GM18867 (cell line): ENCODE measurements around the gene PGBD5.

ENCODE experiments used
- ATAC-seq: cut with Tn5 transposase; IDR thresholded peaks from one replicate; pipeline ENCODE4 v1.9.1; 2021; ENCODE audit warnings: mild to moderate bottlenecking, moderate library complexity; ENCODE audit not compliant: unreplicated experiment

PGBD5 gene

GRCh38 chr1:230283678-230284077 lies 142.5 kb downstream of the PGBD5 start:
- no peak for ATAC-seq

DNA sequence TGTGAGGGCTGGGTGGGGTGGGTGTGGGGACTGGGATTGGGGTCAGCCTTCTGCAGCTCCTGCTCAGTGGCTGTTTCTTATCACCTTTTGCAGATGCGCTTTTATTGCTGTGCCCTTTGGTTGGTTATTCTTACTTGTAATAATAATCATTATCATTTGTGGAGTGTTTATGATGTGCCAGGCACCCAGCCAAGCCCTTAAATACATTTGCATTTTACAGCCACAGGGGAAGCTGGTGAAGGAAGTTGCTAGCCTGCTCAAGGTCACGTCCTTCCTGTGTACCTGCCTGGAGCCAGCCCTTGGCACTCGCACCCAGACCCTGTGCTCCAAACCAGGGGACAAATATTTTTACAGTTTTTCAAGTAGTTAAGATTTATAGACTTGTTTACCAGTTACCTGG lies 144.0 kb downstream of the PGBD5 start:
- ATAC-seq, result no peak

DNA sequence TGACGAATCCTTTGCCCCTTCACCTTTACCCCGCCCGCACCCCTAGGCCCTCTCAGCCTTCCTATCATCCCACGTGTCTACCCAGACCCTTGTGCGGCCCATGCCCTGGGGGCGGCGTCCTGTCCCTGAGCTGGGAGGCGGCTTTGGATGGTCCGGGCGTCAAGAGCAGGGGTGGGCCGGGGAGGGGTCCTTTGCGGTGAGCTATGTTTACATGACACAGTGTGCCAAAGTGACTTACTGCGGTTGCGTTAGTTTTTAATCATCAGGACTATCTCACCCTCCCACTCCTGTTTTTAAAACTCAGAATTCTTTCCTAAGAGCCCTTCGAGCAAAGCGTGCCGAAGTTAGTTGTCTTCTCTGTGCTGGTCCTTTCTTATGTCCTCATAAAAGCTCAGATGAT lies 144.6 kb downstream of the PGBD5 start:
- ATAC-seq, result no peak

- ATAC-seq, result no peak
Measured at GRCh38 chr1:230280906-230281413, 145.2 kb downstream of the PGBD5 start.

GRCh38 chr1:230280054-230280795 lies 145.9 kb downstream of the PGBD5 start:
- no peak for ATAC-seq

GRCh38 chr1:230279583-230279945 lies 146.6 kb downstream of the PGBD5 start:
- no peak for ATAC-seq

GRCh38 chr1:230278871-230279582 lies 147.1 kb downstream of the PGBD5 start:
- no peak for ATAC-seq

GRCh38 chr1:230278376-230278775 lies 147.8 kb downstream of the PGBD5 start:
- no peak for ATAC-seq

DNA sequence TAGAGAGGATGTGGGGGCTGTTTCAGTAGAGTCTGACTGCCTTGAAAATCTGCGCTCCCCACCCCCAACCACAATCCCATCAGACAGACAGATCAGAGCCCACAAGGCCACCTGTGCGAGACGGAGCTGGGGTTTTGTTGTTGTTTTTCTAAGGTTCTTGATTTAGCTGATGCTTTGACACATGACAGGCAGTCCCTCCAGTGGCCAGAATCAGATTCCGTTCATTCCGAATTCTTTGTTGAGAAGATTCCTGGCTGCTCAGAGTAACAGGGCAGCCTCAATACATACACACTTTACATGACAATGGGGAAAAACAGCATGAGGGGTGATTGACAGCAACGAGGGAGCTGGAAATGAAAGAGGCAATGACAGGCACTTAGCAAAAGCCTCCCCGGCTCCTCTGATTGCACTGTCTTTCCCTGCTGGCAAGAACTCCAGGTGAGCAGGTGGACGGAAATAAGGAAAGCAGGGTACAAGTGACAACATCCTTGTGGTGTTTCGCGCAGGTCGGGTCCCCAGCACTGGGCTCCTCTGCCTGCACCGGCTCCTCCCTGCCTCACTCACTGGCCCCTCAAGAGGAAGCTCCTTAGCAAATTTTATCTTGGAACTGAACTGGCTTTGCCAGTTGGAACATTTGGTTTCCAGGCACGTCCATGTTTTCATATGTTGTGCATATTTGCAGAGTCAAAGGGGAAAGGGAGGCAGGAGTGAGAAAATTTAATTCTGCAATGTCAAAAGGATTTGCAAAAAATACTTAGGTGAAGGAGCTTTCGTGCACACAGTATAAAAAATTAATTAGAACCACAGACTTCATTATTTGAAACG lies 148.7 kb downstream of the PGBD5 start:
- ATAC-seq, result no peak

GRCh38 chr1:230276401-230276800 lies 149.7 kb downstream of the PGBD5 start:
- ATAC-seq, result no peak

DNA sequence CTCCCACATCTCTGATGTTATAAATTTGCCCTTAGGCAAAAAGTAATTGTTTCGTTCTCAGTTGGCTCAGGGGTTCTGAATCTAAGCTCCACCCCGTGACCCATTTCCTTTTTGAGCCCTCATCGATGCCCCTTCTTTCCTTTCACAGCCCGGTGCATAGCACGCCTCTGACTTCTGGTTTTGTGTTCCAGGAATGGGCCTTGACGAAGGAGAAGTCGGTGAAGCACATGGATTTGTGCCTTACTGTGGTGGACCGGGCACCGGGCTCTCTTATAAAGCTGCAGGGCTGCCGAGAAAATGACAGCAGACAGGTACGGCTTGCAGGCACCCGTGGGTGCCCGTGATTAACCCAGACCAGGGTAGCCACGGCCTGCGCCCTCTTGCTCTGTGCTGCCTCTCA lies 151.9 kb downstream of the PGBD5 start:
- no peak for ATAC-seq

GRCh38 chr1:230273141-230273710 lies 152.9 kb downstream of the PGBD5 start:
- ATAC-seq, result no peak

DNA sequence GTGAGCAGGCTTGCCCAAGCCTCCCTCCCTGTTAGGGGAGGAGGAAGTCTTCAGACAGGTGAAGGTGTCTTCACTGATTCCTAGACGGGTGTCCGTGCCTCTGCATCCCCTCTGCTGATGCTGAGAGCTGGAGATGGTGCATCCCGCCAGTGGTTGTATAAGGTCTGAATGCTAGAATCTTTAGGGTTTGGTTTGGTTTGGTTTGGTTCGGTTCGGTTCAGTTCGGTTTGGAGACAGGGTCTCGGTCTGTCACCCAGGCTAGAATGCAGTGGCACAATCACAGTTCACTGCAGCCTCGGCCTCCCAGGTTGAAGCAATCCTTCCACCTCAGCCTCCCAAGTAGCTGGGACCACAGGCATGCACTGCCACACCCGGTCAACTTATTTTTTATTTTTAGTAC lies 153.6 kb downstream of the PGBD5 start:
- ATAC-seq, result no peak

GRCh38 chr1:230271300-230272035 lies 154.7 kb downstream of the PGBD5 start:
- ATAC-seq, result no peak

DNA sequence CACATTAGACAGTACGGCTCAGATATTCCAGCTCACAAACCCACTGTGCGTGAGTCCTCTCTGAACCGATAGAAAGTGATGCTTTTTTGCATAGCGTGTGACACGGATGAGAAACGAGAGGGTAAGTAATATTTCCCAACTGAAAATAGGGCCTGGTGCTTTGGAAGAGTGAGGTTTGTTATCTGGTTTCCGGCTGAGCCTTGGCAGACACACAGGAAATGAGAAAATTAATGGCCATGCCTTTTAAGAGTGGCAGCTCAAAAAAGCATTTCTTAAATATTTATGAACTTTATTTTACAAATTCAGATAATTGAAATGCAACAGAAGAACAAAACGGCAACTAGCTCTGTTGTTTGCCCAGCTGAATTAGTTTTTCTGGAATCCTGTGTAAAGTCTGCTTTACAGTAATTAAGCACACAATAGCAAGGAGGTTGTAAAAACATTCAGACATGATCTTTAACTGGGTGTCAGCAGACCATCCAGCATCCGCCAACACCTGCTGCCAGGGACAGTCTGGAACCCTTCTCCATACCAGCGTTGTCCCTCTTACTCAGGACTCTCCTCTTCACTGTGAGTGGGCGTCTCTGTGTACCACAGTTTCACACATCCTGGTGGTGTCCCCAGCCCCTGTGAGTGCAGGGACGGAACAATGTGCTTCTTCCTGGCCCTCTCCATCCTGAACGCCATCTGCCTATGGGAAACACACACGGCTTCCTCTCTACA lies 155.4 kb downstream of the PGBD5 start:
- ATAC-seq, result no peak

- no peak for ATAC-seq
Measured at GRCh38 chr1:230270185-230270558, 156.0 kb downstream of the PGBD5 start.

DNA sequence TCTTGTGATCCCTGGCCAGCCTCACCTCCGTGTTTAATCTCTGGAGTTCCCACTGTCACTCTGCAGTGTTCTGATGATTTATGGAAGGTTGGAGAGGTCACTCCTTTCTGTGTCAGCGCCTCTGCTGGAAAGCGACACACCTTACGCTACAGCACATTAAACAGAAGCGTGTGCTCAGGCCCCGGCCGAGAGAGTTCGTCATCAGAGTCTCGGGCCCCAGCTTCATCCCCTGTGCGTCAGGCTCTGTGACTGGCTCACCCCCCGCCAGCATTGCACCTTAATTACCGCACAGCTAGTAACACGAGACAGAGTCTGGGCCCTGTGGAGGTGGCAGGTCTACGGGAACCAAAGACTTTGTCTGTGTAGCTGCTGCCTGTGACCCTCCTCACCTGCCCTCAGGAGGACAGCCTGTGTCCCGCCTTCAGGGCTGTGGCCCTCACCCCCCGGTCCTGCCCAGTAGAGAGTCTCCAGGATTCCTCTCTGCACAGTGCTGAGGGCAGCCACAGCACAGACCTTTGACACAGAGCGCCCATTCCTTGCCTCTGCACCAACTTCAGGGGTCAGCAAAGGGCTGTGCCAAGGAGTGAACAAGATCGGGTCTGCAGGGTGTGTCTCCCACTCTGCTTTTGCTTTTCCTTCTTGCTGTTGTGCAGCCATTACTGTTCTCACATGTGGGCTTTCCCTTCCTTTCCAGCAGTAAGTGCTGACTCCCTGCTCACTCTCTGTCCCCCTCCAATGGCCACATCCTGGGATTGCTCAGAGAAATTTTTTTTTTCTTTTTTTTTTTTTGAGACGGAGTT lies 157.6 kb downstream of the PGBD5 start:
- ATAC-seq, result no peak

DNA sequence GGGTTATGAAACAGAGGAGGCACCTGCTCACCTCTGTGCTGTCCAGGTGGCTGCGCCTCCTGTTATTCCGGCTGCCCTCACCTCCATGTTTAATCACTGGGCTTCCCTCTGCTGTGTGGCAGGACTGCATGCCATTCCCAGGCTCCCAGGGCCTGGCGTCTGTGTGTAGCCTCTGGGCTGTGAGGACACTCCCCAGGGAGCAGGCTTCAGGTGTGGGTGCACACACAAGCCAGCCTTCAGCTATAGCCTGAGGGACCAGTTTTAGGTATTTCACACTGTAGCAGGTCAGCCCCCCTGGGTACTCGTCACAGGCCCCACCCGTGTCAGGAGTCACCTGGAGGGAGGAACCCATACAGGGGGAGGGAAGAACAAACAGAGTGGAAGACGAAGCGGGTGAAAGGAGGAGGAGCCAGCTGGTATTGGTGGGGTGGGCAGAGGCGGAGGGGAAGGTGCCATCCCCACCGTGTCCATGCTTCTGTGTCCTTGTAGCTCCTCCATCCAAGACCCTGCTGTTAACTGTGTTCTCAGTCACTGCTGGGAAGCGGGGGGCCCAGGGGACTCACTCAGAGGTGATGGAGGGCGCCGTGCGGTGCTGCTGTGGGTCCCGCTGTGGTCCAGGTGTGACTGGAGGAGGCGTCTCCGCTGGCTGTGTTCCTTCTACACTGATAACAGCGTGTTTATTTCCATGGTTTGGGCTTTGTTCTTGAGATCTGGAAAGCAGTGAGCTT lies 158.6 kb downstream of the PGBD5 start:
- ATAC-seq, result no peak
